IMR-90 (cell line): ENCODE results near the gene ANKRD11. TPM values are rescaled to one million over a fixed set of nuclear protein-coding genes. Genes with fewer than 3 reads are reported as not detected.

ENCODE experiments used
- ATAC-seq: fragments of 200-7000 bp; cut with Tn5 transposase; 2 replicates; pipeline ENCODE4 v1.9.1; 2020; ENCODE audit warnings: low read depth, mild to moderate bottlenecking, moderate library complexity
- BruUV-seq: library from RNA; stranded (reverse); fragments of 400-500 nt; replicated peaks from 2 replicates; lab custom pipeline; 2021; lab: Mats Ljungman, UMichigan
- CTCF ChIA-PET: fragments of 300-600 bp; formaldehyde crosslinking; extraction: SDS; loops from one replicate; lab custom pipeline; 2021; ENCODE audit warnings: antibody characterized with exemption; lab: Yijun Ruan, JAX
- POLR2A ChIA-PET: fragments of 300-600 bp; sonication (Branson Sonifier 250); formaldehyde crosslinking; loops from one replicate; lab custom pipeline; 2022; ENCODE audit warnings: antibody characterized with exemption; ENCODE audit not compliant: unreplicated experiment; lab: Charles Lee
- DNase-seq: peaks from one replicate; pipeline ENCODE4 v3.0.0; 2013
- H2AFZ ChIP-seq: replicated peaks from 2 replicates; pipeline ENCODE3; 2013; ENCODE audit warnings: low read length, mild to moderate bottlenecking; ENCODE audit not compliant: poor library complexity
- H2AK5ac ChIP-seq: 2 replicates; pipeline ENCODE4 v1.6.1; 2013; ENCODE audit warnings: low read depth, low read length, inconsistent platforms
- H2AK9ac ChIP-seq: replicated peaks from 2 replicates; pipeline ENCODE3; 2013; ENCODE audit warnings: mild to moderate bottlenecking, low read depth, low read length, moderate library complexity; ENCODE audit not compliant: poor library complexity
- H2BK120ac ChIP-seq: 2 replicates; pipeline ENCODE4 v1.6.1; 2013; ENCODE audit warnings: low read depth, low read length, inconsistent platforms
- H2BK15ac ChIP-seq: 3 replicates; pipeline ENCODE4 v1.6.1; 2013; ENCODE audit warnings: low read depth, low read length, inconsistent platforms
- H2BK20ac ChIP-seq: 2 replicates; pipeline ENCODE4 v1.6.1; 2013; ENCODE audit warnings: low read depth, mild to moderate bottlenecking, inconsistent platforms, low read length, moderate library complexity
- H2BK5ac ChIP-seq: 2 replicates; pipeline ENCODE4 v1.6.1; 2013; ENCODE audit warnings: mild to moderate bottlenecking, low read depth, low read length, inconsistent platforms; ENCODE audit not compliant: poor library complexity, severe bottlenecking
- H3K14ac ChIP-seq: replicated peaks from 2 replicates; pipeline ENCODE4 v1.6.1; 2013; ENCODE audit warnings: low read depth, low read length, inconsistent platforms
- H3K18ac ChIP-seq: 2 replicates; pipeline ENCODE4 v1.6.1; 2013; ENCODE audit warnings: low read depth, low read length, control low read depth
- H3K23ac ChIP-seq: 2 replicates; pipeline ENCODE4 v1.6.1; 2013; ENCODE audit warnings: low read depth, low read length, inconsistent platforms
- H3K27ac ChIP-seq: 2 replicates; pipeline ENCODE4 v1.5.1; 2013; ENCODE audit warnings: mild to moderate bottlenecking, control low read depth, low read length; ENCODE audit not compliant: insufficient read depth
- H3K27me3 ChIP-seq: 2 replicates; pipeline ENCODE4 v1.6.1; 2013; ENCODE audit warnings: low read length; ENCODE audit not compliant: control insufficient read depth, insufficient read depth
- H3K36me3 ChIP-seq: 2 replicates; pipeline ENCODE4 v1.6.1; 2013; ENCODE audit warnings: low read length, mixed read lengths; ENCODE audit not compliant: control insufficient read depth, insufficient read depth
- H3K4ac ChIP-seq: 2 replicates; pipeline ENCODE4 v1.6.1; 2013; ENCODE audit warnings: low read depth, low read length, inconsistent platforms
- H3K4me1 ChIP-seq: 2 replicates; pipeline ENCODE4 v1.6.1; 2013; ENCODE audit warnings: low read length, mixed read lengths; ENCODE audit not compliant: control insufficient read depth, insufficient read depth
- H3K4me2 ChIP-seq: 2 replicates; pipeline ENCODE4 v1.6.1; 2013; ENCODE audit warnings: low read depth, mild to moderate bottlenecking, control low read depth, low read length, moderate library complexity
- H3K4me3 ChIP-seq: 2 replicates; pipeline ENCODE4 v1.5.1; 2013; ENCODE audit warnings: low read depth, mild to moderate bottlenecking, control low read depth, low read length, moderate library complexity; ENCODE audit not compliant: insufficient read depth
- H3K56ac ChIP-seq: 2 replicates; pipeline ENCODE4 v1.6.1; 2013; ENCODE audit warnings: low read length, inconsistent platforms; ENCODE audit not compliant: insufficient read depth; ENCODE audit errors: extremely low read depth
- H3K79me1 ChIP-seq, 2 experiments: 2 replicates each; pipeline ENCODE4 v1.6.1; 2013; ENCODE audit warnings: low read length in 2 of 2, inconsistent platforms in 1 of 2, low read depth in 1 of 2
- H3K9ac ChIP-seq: 2 replicates; pipeline ENCODE4 v1.6.1; 2013; ENCODE audit warnings: low read depth, low read length, control low read depth
- H3K9me1 ChIP-seq: 2 replicates; pipeline ENCODE4 v1.6.1; 2013; ENCODE audit warnings: low read length, inconsistent platforms; ENCODE audit not compliant: insufficient read depth
- H3K9me3 ChIP-seq: 2 replicates; pipeline ENCODE4 v1.6.1; 2013; ENCODE audit warnings: low read length; ENCODE audit not compliant: control insufficient read depth, insufficient read depth
- H4K20me1 ChIP-seq: 2 replicates; pipeline ENCODE4 v1.6.1; 2013; ENCODE audit warnings: low read length, inconsistent platforms; ENCODE audit not compliant: insufficient read depth
- H4K5ac ChIP-seq: 2 replicates; pipeline ENCODE4 v1.6.1; 2013; ENCODE audit warnings: mild to moderate bottlenecking, low read depth, low read length, control low read depth
- H4K8ac ChIP-seq, 2 experiments: 2 replicates each; pipeline ENCODE4 v1.6.1; 2013; ENCODE audit warnings: low read depth in 2 of 2, low read length in 2 of 2, control low read depth in 1 of 2, inconsistent platforms in 1 of 2
- H4K91ac ChIP-seq: 2 replicates; pipeline ENCODE4 v1.6.1; 2013; ENCODE audit warnings: low read depth, low read length, inconsistent platforms; ENCODE audit not compliant: insufficient read depth
- FOS ChIP-seq: fragments of 150-350 bp; IDR thresholded peaks from 2 replicates; pipeline ENCODE4 v1.6.1; 2016; ENCODE audit warnings: low read depth, low read length
- RAD21 ChIP-seq: IDR thresholded peaks from 2 replicates; pipeline ENCODE4 v1.6.1; 2012; ENCODE audit warnings: low read length, improper control_type of control experiment
- WGBS, 2 experiments: methylation state at CpG; one replicate each; pipeline versions ENCODE4 v1.1.5 to v1.1.7; 2013; ENCODE audit warnings: missing lambda C conversion rate in 2 of 2; ENCODE audit not compliant: insufficient read length in 1 of 2; ENCODE audit errors: extremely low coverage in 2 of 2; 5-methylcytosine and 5-hydroxymethylcytosine counted together
- dilution Hi-C: fragments of 300-500 bp; cut with HindIII; formaldehyde crosslinking; loops from one replicate; pipeline ENCODE4 v1.14.3; 2018; ENCODE audit warnings: low sequenced_read_pairs; ENCODE audit not compliant: unreplicated experiment
- in situ Hi-C: fragments of 300-500 bp; cut with MboI; formaldehyde crosslinking; loops from 3 replicates; pipeline ENCODE4 v1.14.3; 2019; ENCODE audit warnings: low sequenced_read_pairs, inconsistent platforms, mixed read lengths
- intact Hi-C: fragments of 100-400 bp; cut with micrococcal nuclease; formaldehyde crosslinking; loops from 2 replicates; pipeline ENCODE4 v1.10.0; 2022
- polyA plus RNA-seq, 3 experiments: library from polyadenylated mRNA; depleted of rRNA; stranded (reverse); fragments of >200 nt; gene quantifications; 2 replicates each; pipeline ENCODE4 v1.2.3, GENCODE V29; 2012; ENCODE audit warnings: low replicate concordance in 1 of 3
- total RNA-seq: library from RNA; depleted of rRNA; stranded (reverse); fragments of >200 nt; gene quantifications from 2 replicates; pipeline ENCODE4 v1.2.3, GENCODE V29; 2012
- TF ChIP-seq, protein P1 (sequence below): fragments of 150-350 bp; IDR thresholded peaks from 2 replicates; pipeline ENCODE4 v1.6.1; 2017; ENCODE audit warnings: mild to moderate bottlenecking, antibody characterized with exemption, low read length, low read depth
- TF ChIP-seq, protein P2 (sequence below): conservative IDR thresholded peaks from 2 replicates; pipeline ENCODE4 v1.5.1; 2012; ENCODE audit warnings: mild to moderate bottlenecking, low read depth, low read length, improper control_type of control experiment

Gene ANKRD11
- total and polyA plus RNA-seq, 2 of the 4 experiments (the other 2 are of a cell fraction), result 46.8 to 71.9 TPM

DNA sequence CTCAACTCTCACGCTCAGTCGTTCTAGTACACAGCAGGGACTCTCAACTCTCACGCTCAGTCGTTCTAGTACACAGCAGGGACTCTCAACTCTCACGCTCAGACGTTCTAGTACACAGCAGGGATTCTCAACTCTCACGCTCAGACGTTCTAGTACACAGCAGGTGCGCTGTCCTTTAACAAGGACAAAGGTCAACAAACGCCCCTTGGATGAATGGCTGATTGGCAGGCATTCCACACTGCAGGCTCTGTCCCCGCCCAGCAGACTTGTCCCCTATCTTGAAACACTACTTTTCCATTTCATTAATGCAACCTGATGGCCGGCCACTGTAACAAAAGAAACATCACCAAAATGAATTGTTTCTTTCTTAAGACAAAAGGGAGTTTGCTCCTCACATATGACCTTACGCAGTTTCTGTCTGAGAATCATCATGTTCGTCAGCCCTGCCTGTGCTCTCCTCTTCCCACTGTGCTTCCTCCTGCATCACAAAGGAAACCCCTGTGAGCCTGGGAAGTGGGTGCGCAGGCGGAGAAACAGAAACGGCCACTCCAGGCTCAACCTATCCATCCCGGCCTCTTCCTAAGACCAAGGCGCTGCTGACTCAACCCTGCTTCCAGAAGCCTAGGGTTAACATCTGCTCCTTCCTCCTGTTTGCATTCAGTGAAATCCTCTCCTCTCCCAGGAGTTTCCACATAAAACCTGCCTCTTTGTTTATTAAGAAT is 59.8 kb downstream of the ANKRD11 start:
- H4K20me1 ChIP-seq, result peaks cover 88% of the 10 kb centered on the region
- H2AK9ac ChIP-seq, result peak overlapping the region; percentile 35
- peak overlapping the region; percentile 28; the same call in 1 of the 2 replicates for H3K23ac ChIP-seq
- no peak overlapping the region for H4K5ac ChIP-seq
- no peak overlapping the region for H2BK15ac ChIP-seq
- H3K9ac ChIP-seq, result no peak overlapping the region
- H2AK5ac ChIP-seq, result peak overlapping the region; percentile 90
- H2AFZ ChIP-seq, result no peak overlapping the region
- H3K27me3 ChIP-seq, result no peaks in the 10 kb centered on the region
- no peak overlapping the region for H4K91ac ChIP-seq
- DNase-seq, result no peak
- 80% methylated on average over 11 of the region's 19 CpGs; no CpG with 5 or more reads in 1 of the 2 experiments for WGBS, 2 experiments
- ATAC-seq, result peak; percentile 83
- no peaks in the 10 kb centered on the region for H3K9me3 ChIP-seq
- BruUV-seq, result no TSS peak
- CTCF ChIA-PET, result no interaction called here
- peaks cover 25% of the 10 kb centered on the region for H3K4me1 ChIP-seq
- no peak overlapping the region for H2BK20ac ChIP-seq
- no peak overlapping the region; a peak in 1 of 4 replicates for H4K8ac ChIP-seq
- no peak overlapping the region for H2BK120ac ChIP-seq
- no peak overlapping the region for H3K4me3 ChIP-seq
- H3K9me1 ChIP-seq, result peaks cover 54% of the 10 kb centered on the region
- no peak overlapping the region; the same call in 1 of the 2 replicates for H3K14ac ChIP-seq
- peak overlapping the region; percentile 74; the same call in 1 of the 2 replicates for H3K27ac ChIP-seq
- intact Hi-C loops, result loop anchor here (2.0 kb wide), 1 partner anchor 48 kb away; no protein-coding TSS in a partner anchor
- in situ Hi-C loops, result no loop called here
- peak overlapping the region; percentile 13 for H3K18ac ChIP-seq
- H3K4ac ChIP-seq, result peak overlapping the region; percentile 42; the same call in 1 of the 2 replicates
- peak overlapping the region; percentile 82 for H3K4me2 ChIP-seq
- H3K79me1 ChIP-seq, result peaks cover 3 to 79% of the 10 kb centered on the region in 2 experiments; a peak in 3 of 4 replicates
- dilution Hi-C loops, result no loop called here
- no peaks in the 10 kb centered on the region; the same call in none of the 2 replicates for H3K36me3 ChIP-seq
- no peak overlapping the region for H3K56ac ChIP-seq
- POLR2A ChIA-PET, result interaction anchor here (0.7 kb wide), 1 partner anchor 74 kb away, joined by 8 read pairs; no protein-coding TSS in a partner anchor
- TF ChIP-seq, protein P1, sequence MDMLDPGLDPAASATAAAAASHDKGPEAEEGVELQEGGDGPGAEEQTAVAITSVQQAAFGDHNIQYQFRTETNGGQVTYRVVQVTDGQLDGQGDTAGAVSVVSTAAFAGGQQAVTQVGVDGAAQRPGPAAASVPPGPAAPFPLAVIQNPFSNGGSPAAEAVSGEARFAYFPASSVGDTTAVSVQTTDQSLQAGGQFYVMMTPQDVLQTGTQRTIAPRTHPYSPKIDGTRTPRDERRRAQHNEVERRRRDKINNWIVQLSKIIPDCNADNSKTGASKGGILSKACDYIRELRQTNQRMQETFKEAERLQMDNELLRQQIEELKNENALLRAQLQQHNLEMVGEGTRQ, result no peak
- TF ChIP-seq, protein P2, sequence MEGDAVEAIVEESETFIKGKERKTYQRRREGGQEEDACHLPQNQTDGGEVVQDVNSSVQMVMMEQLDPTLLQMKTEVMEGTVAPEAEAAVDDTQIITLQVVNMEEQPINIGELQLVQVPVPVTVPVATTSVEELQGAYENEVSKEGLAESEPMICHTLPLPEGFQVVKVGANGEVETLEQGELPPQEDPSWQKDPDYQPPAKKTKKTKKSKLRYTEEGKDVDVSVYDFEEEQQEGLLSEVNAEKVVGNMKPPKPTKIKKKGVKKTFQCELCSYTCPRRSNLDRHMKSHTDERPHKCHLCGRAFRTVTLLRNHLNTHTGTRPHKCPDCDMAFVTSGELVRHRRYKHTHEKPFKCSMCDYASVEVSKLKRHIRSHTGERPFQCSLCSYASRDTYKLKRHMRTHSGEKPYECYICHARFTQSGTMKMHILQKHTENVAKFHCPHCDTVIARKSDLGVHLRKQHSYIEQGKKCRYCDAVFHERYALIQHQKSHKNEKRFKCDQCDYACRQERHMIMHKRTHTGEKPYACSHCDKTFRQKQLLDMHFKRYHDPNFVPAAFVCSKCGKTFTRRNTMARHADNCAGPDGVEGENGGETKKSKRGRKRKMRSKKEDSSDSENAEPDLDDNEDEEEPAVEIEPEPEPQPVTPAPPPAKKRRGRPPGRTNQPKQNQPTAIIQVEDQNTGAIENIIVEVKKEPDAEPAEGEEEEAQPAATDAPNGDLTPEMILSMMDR, result no peak
- no peak for TF ChIP-seq RAD21
- no peak for TF ChIP-seq FOS
- peak overlapping the region; percentile 69 for H2BK5ac ChIP-seq
